OCI-LY1 (cell line): ENCODE results near the gene CLEC10A.

Experiments
- EZH2 ChIP-seq: fragments of 200-600 bp; sonication (generic), shearing (Covaris generic); IDR thresholded peaks from 2 replicates; pipeline ENCODE4 v1.8.0; 2017; ENCODE audit warnings: borderline replicate concordance, mixed run types, mild to moderate bottlenecking, antibody characterized with exemption, low read length, moderate library complexity, mixed read lengths
- TF ChIP-seq, protein P1 (sequence below): fragments of 200-600 bp; sonication (generic), shearing (Covaris generic); IDR thresholded peaks from 2 replicates; pipeline ENCODE4 v1.5.1; 2017; ENCODE audit warnings: mild to moderate bottlenecking, antibody characterized with exemption, low read length, moderate library complexity, mixed read lengths

DNA sequence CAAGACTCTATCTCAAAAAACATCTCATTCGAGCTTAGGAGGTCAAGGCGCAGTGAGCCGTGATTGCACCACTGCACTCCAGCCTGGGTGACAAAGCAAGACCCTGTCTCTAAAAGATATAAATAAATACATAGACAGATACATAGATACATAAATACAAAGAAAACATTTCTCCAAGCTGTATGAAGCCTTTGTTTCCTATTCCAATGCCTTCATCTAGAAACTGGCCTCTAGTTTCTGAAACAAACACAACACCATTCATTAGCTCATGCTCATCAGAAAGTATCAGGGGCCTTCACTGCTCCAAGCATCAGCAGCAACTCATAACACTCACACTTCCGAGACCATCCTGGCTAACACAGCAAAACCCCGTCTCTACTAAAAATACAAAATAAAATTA lies 44.9 kb upstream of the CLEC10A start:
- TF ChIP-seq, protein P1, sequence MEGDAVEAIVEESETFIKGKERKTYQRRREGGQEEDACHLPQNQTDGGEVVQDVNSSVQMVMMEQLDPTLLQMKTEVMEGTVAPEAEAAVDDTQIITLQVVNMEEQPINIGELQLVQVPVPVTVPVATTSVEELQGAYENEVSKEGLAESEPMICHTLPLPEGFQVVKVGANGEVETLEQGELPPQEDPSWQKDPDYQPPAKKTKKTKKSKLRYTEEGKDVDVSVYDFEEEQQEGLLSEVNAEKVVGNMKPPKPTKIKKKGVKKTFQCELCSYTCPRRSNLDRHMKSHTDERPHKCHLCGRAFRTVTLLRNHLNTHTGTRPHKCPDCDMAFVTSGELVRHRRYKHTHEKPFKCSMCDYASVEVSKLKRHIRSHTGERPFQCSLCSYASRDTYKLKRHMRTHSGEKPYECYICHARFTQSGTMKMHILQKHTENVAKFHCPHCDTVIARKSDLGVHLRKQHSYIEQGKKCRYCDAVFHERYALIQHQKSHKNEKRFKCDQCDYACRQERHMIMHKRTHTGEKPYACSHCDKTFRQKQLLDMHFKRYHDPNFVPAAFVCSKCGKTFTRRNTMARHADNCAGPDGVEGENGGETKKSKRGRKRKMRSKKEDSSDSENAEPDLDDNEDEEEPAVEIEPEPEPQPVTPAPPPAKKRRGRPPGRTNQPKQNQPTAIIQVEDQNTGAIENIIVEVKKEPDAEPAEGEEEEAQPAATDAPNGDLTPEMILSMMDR, result no peak
- TF ChIP-seq EZH2, result no peak
